AG10803 (cell line): ENCODE results near the gene SETD2.
"Not testable (repeated sequence)": the region's sequence is repeated elsewhere in the genome, so short reads cannot be mapped to it uniquely, and the experiment has no call there.

Experiments used
- DNase-seq: peaks from one replicate; pipeline ENCODE4 v3.0.0; 2010; ENCODE audit warnings: low read depth
- H3K4me3 ChIP-seq: 2 replicates; pipeline ENCODE4 v1.5.1; 2011; ENCODE audit warnings: mild to moderate bottlenecking, low read length, control low read depth
- CTCF ChIP-seq: conservative IDR thresholded peaks from 2 replicates; pipeline ENCODE4 v1.5.1; 2011; ENCODE audit warnings: mild to moderate bottlenecking, low read length, control low read depth, inconsistent platforms

Gene SETD2

GRCh38 chr3:47128137-47128536 is 35.8 kb downstream of the SETD2 start:
- H3K4me3 ChIP-seq, result no peak overlapping the region
- peak; percentile 3 for DNase-seq
- TF ChIP-seq CTCF, result no peak

GRCh38 chr3:47123857-47124256 is 40.1 kb downstream of the SETD2 start:
- no peak for TF ChIP-seq CTCF
- no peak for DNase-seq
- no peak overlapping the region for H3K4me3 ChIP-seq

- DNase-seq, result no peak
- no peak overlapping the region for H3K4me3 ChIP-seq
- no peak for TF ChIP-seq CTCF
Measured at GRCh38 chr3:47121409-47121808, 42.5 kb downstream of the SETD2 start.

- TF ChIP-seq CTCF, result no peak
- no peak for DNase-seq
- H3K4me3 ChIP-seq, result no peak overlapping the region
Measured at GRCh38 chr3:47120138-47120537, 43.8 kb downstream of the SETD2 start.

- not testable (repeated sequence) for H3K4me3 ChIP-seq, DNase-seq
Measured at GRCh38 chr3:47119387-47119786, 44.5 kb downstream of the SETD2 start.

- no peak for TF ChIP-seq CTCF
- H3K4me3 ChIP-seq, result no peak overlapping the region
- DNase-seq, result no peak
Measured at GRCh38 chr3:47117807-47118364, 46.0 kb downstream of the SETD2 start.

- DNase-seq, result not testable (repeated sequence)
Measured at GRCh38 chr3:47115524-47115923, 48.4 kb downstream of the SETD2 start.

GRCh38 chr3:47113669-47114365 is 50.1 kb downstream of the SETD2 start:
- TF ChIP-seq CTCF, result no peak
- DNase-seq, result peak; percentile 68
- no peak overlapping the region for H3K4me3 ChIP-seq

More at GRCh38 chr3:47115524-47115923, 48.4 kb downstream of the SETD2 start:
- not testable (repeated sequence) for H3K4me3 ChIP-seq
